Tibial artery (tissue), 4 donors: Measurements from ENCODE around the gene RNF183.
"Not testable (repeated sequence)": the region's sequence is repeated elsewhere in the genome, so short reads cannot be mapped to it uniquely, and the experiment has no call there.

Experiments used
- DNase-seq, 2 donors: peaks; one replicate each; pipeline ENCODE4 v3.0.0-alpha.2; 2019
- H3K27ac ChIP-seq, 2 donors: fragments of 200-600 bp; sonication (generic) in 1 of 2; 1 replicate in 1 of 2; 2 replicates in 1 of 2; pipeline ENCODE4 v1.5.1; 2018 to 2019; ENCODE audit warnings: mild to moderate bottlenecking in 1 of 2
- H3K27me3 ChIP-seq, 2 donors: fragments of 200-600 bp; sonication (generic) in 1 of 2; one replicate each; pipeline versions ENCODE4 v1.5.1 to v1.6.0; 2016 to 2019
- H3K36me3 ChIP-seq, 3 donors: fragments of 200-600 bp; sonication (generic) in 2 of 3; one replicate each; pipeline ENCODE4 v1.5.1; 2016 to 2019; ENCODE audit warnings: mild to moderate bottlenecking in 2 of 3
- H3K4me1 ChIP-seq, 4 donors: fragments of 200-600 bp; sonication (generic) in 2 of 4; 1 replicate in 3 of 4; 2 replicates in 1 of 4; pipeline ENCODE4 v1.5.1; 2016 to 2019
- H3K4me3 ChIP-seq, 2 donors: fragments of 200-600 bp; sonication (generic) in 1 of 2; 1 replicate in 1 of 2; 2 replicates in 1 of 2; pipeline ENCODE4 v1.5.1; 2018 to 2019; ENCODE audit warnings: mild to moderate bottlenecking in 2 of 2
- H3K9me3 ChIP-seq, 3 donors: fragments of 200-600 bp; sonication (generic) in 1 of 3; one replicate each; pipeline ENCODE4 v1.5.1; 2016 to 2019
- CTCF ChIP-seq, 2 experiments: fragments of 200-600 bp in 1 of 2; fragments of 450-650 bp in 1 of 2; IDR thresholded peaks; one replicate each; pipeline ENCODE4 v1.5.1; 2017 to 2019; ENCODE audit warnings: antibody characterized with exemption in 2 of 2, mild to moderate bottlenecking in 1 of 2, moderate library complexity in 1 of 2
- intact Hi-C: fragments of 100-400 bp; cut with DNase I; formaldehyde crosslinking; loops from one replicate; pipeline ENCODE4 v1.15.0; 2023; ENCODE audit warnings: low total_unique reads

RNF183 gene

GRCh38 chr9:113299800-113300292 lies 3.3 kb downstream of the RNF183 start:
- H3K4me3 ChIP-seq, result no peak overlapping the region

GRCh38 chr9:113298924-113299770 lies 4.0 kb downstream of the RNF183 start:
- no peaks in the 10 kb centered on the region for H3K9me3 ChIP-seq
- intact Hi-C loops, result no loop called here

More at GRCh38 chr9:113299800-113300292, 3.3 kb downstream of the RNF183 start:
- TF ChIP-seq CTCF (IDR thresholded peaks at IDR 0.05), result no peak
- no peaks in the 10 kb centered on the region for H3K4me1 ChIP-seq
- H3K27ac ChIP-seq, result no peak overlapping the region
- DNase-seq, result peak in 1 of 2 donors; percentile 24
- no peaks in the 10 kb centered on the region for H3K9me3 ChIP-seq
- peaks cover 0 to 20% of the 10 kb centered on the region in 2 donors for H3K27me3 ChIP-seq
- H3K36me3 ChIP-seq, result no peaks in the 10 kb centered on the region
- intact Hi-C loops, result no loop called here

GRCh38 chr9:113298311-113298710 lies 4.9 kb downstream of the RNF183 start:
- H3K27ac ChIP-seq, result no peak overlapping the region
- no peaks in the 10 kb centered on the region for H3K4me1 ChIP-seq
- H3K36me3 ChIP-seq, result peaks cover 0 to 5% (median 5%) of the 10 kb centered on the region in 3 donors
- H3K9me3 ChIP-seq, result no peaks in the 10 kb centered on the region
- peaks cover 0 to 20% of the 10 kb centered on the region in 2 donors for H3K27me3 ChIP-seq
- no peak for TF ChIP-seq CTCF (IDR thresholded peaks at IDR 0.05)
- DNase-seq, result no peak
- no peak overlapping the region for H3K4me3 ChIP-seq
- intact Hi-C loops, result no loop called here

More at GRCh38 chr9:113298924-113299770, 4.0 kb downstream of the RNF183 start:
- DNase-seq, result no peak
- no peak overlapping the region for H3K4me3 ChIP-seq
- H3K27ac ChIP-seq, result no peak overlapping the region
- H3K4me1 ChIP-seq, result no peaks in the 10 kb centered on the region
- H3K36me3 ChIP-seq, result no peaks in the 10 kb centered on the region
- H3K27me3 ChIP-seq, result peaks cover 0 to 20% of the 10 kb centered on the region in 2 donors
- no peak for TF ChIP-seq CTCF (IDR thresholded peaks at IDR 0.05)

- no peaks in the 10 kb centered on the region for H3K9me3 ChIP-seq
- peaks cover 0 to 15% of the 10 kb centered on the region in 2 donors for H3K27me3 ChIP-seq
- no peak for TF ChIP-seq CTCF (IDR thresholded peaks at IDR 0.05)
- DNase-seq, result no peak
- H3K27ac ChIP-seq, result no peak overlapping the region
- intact Hi-C loops, result no loop called here
- H3K4me3 ChIP-seq, result no peak overlapping the region
- no peaks in the 10 kb centered on the region for H3K4me1 ChIP-seq
- peaks cover 13 to 19% (median 18%) of the 10 kb centered on the region in 3 donors for H3K36me3 ChIP-seq
These were observed 6.2 kb downstream of the RNF183 start for GRCh38 chr9:113296796-113297558.

GRCh38 chr9:113296247-113296646 lies 6.9 kb downstream of the RNF183 start:
- peaks cover 18 to 26% (median 25%) of the 10 kb centered on the region in 3 donors for H3K36me3 ChIP-seq
- H3K4me1 ChIP-seq, H3K27ac ChIP-seq, intact Hi-C loops, H3K4me3 ChIP-seq, H3K9me3 ChIP-seq, DNase-seq: not testable (repeated sequence)
- peaks cover 0 to 15% of the 10 kb centered on the region in 2 donors for H3K27me3 ChIP-seq
